Measurements from ENCODE around the gene CARS1.
"Not testable (repeated sequence)": the region's sequence is repeated elsewhere in the genome, so short reads cannot be mapped to it uniquely, and the experiment has no call there.

CARS1 gene

GRCh38 chr11:3089236-3090061, 32.2 kb upstream of the CARS1 start:
- no peak for DNase-seq

DNA sequence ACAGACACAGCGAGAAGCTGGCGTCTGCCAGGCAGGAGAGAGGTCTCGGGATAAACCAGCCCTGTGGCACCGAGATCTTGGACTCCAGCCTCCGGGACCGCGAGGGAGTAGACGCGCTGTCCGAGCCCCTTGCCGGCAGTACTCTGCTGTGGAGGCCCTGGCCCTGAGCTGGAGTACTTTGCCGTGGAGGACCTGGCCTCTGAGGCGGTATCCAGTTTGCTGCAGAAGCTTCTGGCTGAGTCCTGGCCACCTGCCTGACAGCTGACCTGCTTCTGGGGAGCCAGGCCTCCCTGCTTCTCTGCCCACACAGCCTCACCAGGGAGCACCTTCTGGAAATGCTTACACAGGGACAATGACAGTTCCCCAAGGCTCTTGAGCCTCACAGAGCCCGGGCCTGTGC, 31.6 kb upstream of the CARS1 start:
- DNase-seq, result no peak

GRCh38 chr11:3087821-3088800, 30.9 kb upstream of the CARS1 start:
- DNase-seq, result no peak

DNA sequence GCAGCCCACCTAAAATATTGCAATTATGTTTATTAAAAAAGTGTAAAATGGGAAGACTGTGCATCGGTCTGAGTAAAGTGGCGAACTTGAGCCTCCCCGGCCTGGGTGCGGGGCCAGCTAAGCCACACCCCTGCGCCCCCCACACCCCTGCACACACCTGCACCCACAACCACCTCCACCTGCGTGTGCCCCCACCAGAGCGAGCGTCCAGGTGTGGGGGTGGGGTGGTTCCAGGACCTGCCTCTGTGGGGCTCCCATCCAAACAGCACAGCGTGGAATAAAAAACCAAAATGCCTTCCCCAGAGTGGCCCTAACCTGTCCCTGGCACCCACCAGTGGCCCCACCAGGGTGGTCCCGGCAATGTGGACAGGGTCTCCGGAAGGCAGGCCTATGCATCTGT, 30.1 kb upstream of the CARS1 start:
- DNase-seq, result no peak

DNA sequence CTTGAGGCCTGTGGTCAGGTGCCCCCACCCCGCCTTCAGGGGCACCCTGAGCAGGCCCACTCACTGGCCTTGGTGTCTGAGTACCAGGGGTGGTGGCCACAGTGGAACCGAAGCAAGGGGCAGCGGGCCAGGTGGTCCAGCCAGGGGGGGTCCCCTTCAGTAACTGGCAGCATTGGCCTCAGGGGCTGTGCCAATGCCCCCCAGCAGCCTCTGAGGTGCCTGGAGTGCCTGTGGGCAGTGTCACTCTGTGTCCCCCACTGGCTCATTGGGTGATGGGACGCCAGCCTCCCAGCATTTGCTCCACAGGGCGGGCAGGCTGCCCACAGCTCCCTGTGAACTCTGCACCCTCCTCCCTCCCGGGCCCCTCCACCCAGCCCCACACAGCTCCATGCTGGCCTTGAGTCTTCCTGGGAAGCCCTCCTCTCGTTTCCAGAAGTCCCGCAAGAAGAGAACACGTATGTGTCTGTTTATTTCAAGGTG, 29.5 kb upstream of the CARS1 start:
- no peak for DNase-seq

DNA sequence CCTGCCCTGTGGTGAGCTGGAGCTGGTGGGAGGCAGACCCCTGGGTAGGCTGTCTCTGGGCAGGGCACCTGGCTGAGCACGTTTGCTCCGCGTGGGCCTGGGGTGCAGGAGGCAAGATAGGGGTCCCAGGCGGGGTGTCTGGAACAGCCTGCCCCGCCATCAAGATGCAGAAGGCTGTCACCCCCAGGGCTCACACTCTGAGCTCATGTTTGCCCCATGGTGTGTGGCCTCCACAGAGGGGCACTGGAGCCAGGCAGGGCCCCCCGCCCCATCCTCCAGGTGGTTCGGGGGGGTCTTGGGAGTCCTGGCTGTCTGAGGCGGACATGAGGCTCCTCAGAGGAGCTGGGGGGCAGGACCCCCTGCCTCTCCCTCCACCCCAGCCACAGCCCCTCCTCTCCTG, 28.9 kb upstream of the CARS1 start:
- DNase-seq, result no peak

DNA sequence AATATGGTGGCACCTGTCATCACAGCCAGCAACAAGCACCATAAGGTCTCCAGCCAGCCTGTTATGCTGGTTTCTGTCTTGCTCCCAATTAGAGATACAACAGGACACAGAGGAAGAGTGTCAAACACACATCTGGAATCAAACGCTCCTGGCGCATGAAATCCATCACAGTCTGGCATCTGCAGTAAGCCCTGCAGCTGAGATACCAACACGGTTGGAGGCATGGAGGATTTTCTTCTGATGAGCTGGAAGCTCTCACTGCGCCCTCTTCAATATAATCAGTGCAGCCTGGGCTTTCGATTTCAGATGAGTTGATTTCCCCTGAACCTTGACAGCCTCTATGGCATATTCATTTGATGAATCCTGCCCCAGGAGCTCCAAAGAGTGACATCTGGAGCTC, 27.8 kb upstream of the CARS1 start:
- DNase-seq, result no peak

DNA sequence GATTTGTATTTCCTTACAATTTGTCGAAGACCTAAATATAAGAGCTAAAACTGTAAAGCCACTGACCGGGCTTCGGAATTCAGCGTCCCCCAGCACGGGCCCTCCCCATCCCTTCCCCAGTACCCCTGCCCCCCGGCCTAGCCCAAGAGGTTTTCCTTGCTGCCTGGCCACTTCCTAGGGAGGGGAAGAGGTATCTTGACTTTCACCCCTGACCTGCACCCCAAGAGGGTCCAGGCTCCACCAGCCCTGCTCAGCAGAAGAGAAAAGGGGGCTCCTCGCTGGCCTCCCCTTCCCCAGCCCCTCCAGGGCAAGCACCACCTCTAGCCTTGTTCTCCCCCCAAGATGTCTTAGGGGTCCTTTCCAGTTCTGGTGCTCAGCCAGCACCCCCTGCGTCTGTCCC, 26.1 kb upstream of the CARS1 start:
- no peak for DNase-seq

DNA sequence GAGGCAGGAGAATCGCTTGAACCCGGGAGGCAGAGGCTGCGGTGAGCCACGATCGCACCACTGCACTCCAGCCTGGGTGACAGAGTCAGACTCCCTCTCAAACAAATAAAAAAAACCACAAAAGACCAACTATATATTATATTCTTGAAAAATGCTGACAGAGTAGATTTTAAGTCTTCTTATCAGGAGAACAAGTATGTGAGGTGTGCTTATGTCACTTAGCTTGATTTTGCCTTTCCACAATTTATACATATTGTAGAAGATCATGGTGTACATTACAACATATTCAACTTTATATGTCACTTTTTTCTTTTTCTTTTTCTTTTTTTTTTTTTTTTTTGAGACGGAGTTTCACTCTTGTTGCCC, 24.1 kb upstream of the CARS1 start:
- DNase-seq, result no peak

- DNase-seq, result no peak
Observed at GRCh38 chr11:3080733-3081385, 23.6 kb upstream of the CARS1 start.

DNA sequence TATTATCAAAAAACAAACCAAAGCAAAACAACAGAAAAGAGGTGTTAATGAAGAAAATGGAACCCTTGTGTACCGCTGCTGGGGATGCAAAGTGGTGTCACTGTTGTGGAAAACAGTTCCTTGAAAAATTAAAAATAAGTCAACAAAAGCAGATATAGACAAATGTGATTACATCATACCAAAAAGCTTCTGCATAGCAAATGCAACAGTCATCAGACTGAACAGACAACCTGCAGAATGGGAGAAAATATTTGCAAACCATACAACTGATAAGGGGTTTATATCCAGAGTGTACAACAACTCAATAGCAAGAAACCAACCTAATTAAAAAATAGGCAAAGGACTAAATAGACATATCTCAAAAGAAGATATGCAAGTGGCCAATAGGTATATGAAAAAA, 22.9 kb upstream of the CARS1 start:
- DNase-seq, result no peak

DNA sequence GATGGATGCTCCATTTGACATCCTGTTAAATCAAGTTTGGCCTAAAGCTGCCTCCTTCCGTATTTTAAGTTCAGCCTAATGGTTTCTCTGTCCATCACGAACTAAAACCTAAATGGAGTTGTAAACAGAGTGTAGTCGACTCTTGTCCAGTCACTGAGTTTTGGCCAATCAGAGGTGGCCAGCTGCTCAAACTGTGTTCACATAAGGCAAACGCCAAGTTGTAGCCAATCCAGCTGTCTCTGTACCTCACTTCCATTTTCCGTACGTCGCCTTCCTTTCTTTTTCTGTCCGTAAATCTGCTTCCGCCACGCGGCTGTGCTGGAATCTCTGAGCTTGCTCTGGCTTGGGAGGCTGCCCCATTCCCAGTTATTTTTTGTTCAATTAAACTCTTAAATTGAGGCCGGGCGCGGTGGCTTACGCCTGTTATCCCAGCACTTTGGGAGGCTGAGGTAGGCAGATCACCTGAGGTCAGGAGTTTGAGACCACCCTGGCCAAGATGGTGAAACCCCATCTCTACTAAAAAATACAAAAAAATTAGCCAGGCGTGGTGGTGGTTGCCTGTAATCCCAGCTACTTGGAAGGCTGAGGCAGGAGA, 20.7 kb upstream of the CARS1 start:
- DNase-seq, result no peak

- no peak for DNase-seq
Observed at GRCh38 chr11:3077189-3077836, 20.1 kb upstream of the CARS1 start.

- no peak for DNase-seq
Observed at GRCh38 chr11:3074912-3075589, 17.8 kb upstream of the CARS1 start.

DNA sequence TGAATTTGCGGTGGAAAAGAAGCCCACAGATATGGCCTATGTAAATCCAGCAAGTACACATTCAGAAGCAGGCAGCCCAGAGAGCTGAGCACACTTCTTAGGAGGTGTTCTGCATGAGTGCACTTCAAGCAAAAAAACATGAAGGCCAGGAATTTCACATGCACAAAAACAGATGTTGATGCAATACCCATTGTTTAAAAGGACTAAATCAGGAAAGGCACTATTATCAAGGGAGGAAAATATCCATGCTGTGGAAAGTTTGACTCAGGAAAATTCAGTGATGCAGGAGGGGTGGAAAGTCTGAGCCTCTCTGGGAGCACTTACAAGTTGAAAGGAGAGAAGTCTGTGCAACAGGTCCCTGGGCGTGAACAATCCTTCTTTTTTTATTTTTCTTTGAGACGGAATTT, 15.8 kb upstream of the CARS1 start:
- no peak for DNase-seq

DNA sequence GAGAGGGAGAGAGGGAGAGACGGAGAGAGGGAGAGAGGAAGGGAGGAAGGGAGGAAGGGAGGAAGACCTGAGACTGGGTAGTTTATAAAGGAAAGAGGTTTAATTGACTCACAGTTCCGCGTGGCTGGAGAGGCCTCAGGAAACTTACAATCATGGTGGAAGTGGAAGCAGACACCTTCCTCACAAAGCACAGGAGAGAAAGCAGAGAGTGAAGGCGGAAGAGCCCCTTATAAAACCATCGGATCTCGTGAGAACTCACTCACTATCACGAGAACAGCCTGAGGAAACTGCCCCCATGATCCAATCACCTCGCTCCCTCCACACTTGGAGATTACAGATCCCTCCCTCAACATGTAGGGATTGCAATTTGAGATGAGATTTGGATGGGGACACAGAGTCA, 12.2 kb upstream of the CARS1 start:
- DNase-seq, result no peak

DNA sequence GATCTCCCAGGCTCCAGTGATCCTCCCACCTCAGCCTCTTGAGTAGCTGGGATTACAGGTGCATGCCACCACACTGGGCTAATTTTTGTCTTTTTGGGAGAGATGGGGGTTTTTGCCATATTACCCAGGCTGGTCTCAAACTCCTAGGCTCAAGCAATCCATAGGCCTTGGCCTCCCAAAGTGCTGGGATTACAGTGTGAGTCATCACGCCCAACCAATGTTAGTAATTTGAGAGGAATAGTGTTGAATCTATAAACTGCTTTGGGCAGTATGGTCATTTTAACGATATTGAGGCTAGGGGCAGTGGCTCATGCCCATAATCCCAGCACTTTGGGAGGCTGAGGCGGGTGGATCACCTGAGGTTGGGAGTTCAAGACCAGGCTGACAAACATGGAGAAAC, 9.1 kb upstream of the CARS1 start:
- not testable (repeated sequence) for DNase-seq

DNA sequence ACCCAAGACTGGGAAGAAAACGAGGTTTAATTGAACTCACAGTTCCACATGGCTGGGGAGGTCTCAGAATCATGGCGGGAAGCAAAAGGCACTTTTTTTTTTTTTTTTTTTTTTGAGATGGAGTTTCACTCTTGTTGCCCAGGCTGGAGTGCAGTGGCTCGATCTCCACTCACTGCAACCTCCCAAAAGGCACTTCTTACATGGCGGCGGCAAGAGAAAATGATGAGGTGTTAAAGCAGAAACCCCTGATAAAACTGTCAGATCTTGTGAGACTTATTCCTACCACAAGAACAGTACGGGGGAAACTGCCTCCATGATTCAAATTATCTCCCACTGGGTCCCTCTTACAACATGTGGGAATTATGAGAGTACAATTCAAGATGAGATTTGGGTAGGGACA, 7.5 kb upstream of the CARS1 start:
- not testable (repeated sequence) for DNase-seq

GRCh38 chr11:3063876-3064275, 6.7 kb upstream of the CARS1 start:
- DNase-seq, result not testable (repeated sequence)

DNA sequence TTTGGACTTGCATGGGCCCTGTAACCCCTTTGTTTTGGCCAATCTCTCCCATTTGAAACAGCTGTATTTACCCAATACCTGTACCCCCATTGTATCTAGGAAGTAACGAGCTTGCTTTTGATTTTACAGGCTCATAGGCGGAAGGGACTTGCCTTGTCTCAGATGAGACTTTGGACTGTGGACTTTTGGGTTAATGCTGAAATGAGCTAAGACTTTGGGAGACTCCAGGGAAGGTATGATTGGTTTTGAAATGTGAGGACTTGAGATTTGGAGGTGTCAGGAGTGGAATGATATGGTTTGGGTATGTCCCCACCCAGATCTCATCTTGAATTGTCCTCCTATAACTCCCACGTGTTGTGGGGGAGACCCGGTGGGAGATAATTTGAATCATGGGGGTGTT, 6.2 kb upstream of the CARS1 start:
- DNase-seq, result not testable (repeated sequence)

DNA sequence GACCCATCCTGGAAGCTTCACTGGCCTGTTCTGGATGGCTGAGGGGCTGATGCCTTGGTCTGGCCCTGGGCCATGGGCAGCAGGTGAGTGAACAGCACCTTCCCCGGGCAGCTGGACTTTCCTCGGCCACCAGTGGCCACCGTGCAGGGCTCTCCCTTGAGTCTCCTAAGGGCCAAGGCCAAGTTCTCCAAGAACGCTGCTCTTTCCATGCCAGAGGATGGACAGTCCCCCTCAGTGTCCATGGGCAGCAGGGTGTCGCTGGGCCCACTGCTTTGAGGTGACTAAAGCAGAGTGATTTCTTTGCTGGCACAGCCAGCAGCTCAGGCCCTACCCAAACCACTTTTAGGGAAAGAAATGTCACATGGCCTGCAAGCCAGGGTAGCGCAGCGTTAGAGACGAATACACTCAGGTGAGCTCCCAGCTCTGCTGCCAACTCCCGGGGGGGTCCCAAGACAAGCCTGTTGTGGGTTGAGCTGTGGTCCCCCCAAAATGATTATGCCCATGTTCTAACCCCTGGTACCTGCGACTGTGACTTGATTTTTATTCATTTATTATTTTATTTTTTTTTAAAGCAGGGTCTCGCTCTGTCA, 3.3 kb upstream of the CARS1 start:
- no peak for DNase-seq
